MCF 10A (cell line): Measurements from ENCODE around the gene GPR89A. TPM values are rescaled to one million over a fixed set of nuclear protein-coding genes. Genes with fewer than 3 reads are reported as not detected.
A peak's percentile ranks its signal among the peaks of the same experiment; 100 is the strongest.
"Not testable (repeated sequence)": the region's sequence is repeated elsewhere in the genome, so short reads cannot be mapped to it uniquely, and the experiment has no call there.

Experiments
- BruUV-seq: library from RNA; stranded (reverse); fragments of 400-500 nt; replicated peaks from 2 replicates; lab custom pipeline; 2021; lab: Mats Ljungman, UMichigan
- CTCF ChIA-PET: fragments of 300-600 bp; sonication (Branson Sonifier 250); formaldehyde crosslinking; extraction: SDS; loops from one replicate; lab custom pipeline; 2021; ENCODE audit warnings: antibody characterized with exemption, inconsistent platforms; lab: Yijun Ruan, JAX
- POLR2A ChIA-PET: fragments of 300-600, 350-650 bp; sonication (Branson Sonifier 250); formaldehyde crosslinking; extraction: SDS; loops from one replicate; lab custom pipeline; 2020; ENCODE audit warnings: antibody characterized with exemption, inconsistent platforms; lab: Yijun Ruan, JAX
- DNase-seq: peaks from one replicate; pipeline ENCODE4 v3.0.0-alpha.2; 2018; ENCODE audit not compliant: unreplicated experiment
- H3K27ac Mint-ChIP-seq: one replicate; pipeline ENCODE4 v1.8.0; 2022; ENCODE audit warnings: mild to moderate bottlenecking, low read depth, mixed read lengths; ENCODE audit not compliant: unreplicated experiment
- H3K27me3 Mint-ChIP-seq: one replicate; pipeline ENCODE4 v1.8.0; 2022; ENCODE audit warnings: mixed read lengths; ENCODE audit not compliant: insufficient read depth, unreplicated experiment
- H3K36me3 Mint-ChIP-seq: one replicate; pipeline ENCODE4 v1.8.0; 2022; ENCODE audit warnings: mild to moderate bottlenecking, moderate library complexity, mixed read lengths; ENCODE audit not compliant: insufficient read depth, unreplicated experiment
- H3K4me1 Mint-ChIP-seq: one replicate; pipeline ENCODE4 v1.8.0; 2022; ENCODE audit warnings: mixed read lengths; ENCODE audit not compliant: insufficient read depth, unreplicated experiment
- H3K4me3 Mint-ChIP-seq: one replicate; pipeline ENCODE4 v1.8.0; 2022; ENCODE audit warnings: mild to moderate bottlenecking, moderate library complexity, mixed read lengths; ENCODE audit not compliant: unreplicated experiment
- H3K9me3 Mint-ChIP-seq: one replicate; pipeline ENCODE4 v1.8.0; 2022; ENCODE audit warnings: mixed read lengths; ENCODE audit not compliant: unreplicated experiment
- intact Hi-C: fragments of 100-400 bp; cut with micrococcal nuclease; formaldehyde crosslinking; loops from 2 replicates; pipeline ENCODE4 v1.14.1; 2022
- total RNA-seq: library from RNA; stranded (reverse); gene quantifications from 2 replicates; pipeline ENCODE4 v1.2.3, GENCODE V29; 2022
- TF ChIP-seq, protein P1 (sequence below): fragments of 200-600 bp; IDR thresholded peaks from one replicate; pipeline ENCODE4 v1.8.0; 2022; ENCODE audit warnings: antibody characterized with exemption, mild to moderate bottlenecking; ENCODE audit not compliant: unreplicated experiment

Gene GPR89A
- total RNA-seq, 1 experiment from 2014 or later = 45.2 TPM

DNA sequence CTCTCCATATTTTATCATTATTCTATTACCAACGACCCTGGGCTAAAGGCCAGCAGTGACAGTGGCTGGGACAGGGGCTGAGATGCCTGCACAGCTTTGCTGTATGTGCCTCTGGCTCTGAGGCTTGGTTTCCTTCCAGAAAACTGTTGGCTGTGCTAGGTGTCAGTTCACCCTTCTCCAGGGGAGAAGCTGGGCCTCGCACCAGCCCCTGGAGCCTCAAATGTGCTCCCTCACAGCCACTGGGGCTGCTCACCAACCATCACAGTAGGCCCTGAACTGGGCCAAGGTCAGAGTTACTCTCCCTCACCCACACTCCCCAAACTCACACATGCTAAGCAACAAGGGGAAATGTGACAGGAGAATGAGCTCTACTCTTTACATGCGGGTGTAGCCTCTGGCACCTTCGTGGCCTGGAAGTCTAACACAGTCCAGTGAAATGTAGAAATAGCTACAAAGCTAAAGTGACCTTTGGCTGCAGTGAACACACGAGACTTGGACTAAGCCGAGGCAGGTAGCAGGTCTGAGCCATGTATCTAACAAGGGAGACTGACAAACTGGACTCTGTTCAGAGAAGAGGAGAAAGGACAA is 106.8 kb downstream of the GPR89A start:
- H3K27ac Mint-ChIP-seq = no peak overlapping the region
- no TSS peak for BruUV-seq
- H3K4me3 Mint-ChIP-seq = no peak overlapping the region
- H3K4me1 Mint-ChIP-seq = peaks cover 9% of the 10 kb centered on the region
- POLR2A ChIA-PET = no interaction called here
- no peak for DNase-seq
- peaks cover 7% of the 10 kb centered on the region for H3K9me3 Mint-ChIP-seq
- no peaks in the 10 kb centered on the region for H3K27me3 Mint-ChIP-seq
- TF ChIP-seq, protein P1, sequence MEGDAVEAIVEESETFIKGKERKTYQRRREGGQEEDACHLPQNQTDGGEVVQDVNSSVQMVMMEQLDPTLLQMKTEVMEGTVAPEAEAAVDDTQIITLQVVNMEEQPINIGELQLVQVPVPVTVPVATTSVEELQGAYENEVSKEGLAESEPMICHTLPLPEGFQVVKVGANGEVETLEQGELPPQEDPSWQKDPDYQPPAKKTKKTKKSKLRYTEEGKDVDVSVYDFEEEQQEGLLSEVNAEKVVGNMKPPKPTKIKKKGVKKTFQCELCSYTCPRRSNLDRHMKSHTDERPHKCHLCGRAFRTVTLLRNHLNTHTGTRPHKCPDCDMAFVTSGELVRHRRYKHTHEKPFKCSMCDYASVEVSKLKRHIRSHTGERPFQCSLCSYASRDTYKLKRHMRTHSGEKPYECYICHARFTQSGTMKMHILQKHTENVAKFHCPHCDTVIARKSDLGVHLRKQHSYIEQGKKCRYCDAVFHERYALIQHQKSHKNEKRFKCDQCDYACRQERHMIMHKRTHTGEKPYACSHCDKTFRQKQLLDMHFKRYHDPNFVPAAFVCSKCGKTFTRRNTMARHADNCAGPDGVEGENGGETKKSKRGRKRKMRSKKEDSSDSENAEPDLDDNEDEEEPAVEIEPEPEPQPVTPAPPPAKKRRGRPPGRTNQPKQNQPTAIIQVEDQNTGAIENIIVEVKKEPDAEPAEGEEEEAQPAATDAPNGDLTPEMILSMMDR = no peak
- intact Hi-C loops = no loop called here
- CTCF ChIA-PET = interaction anchor here (0.9 to 1.1 kb wide), 2 partner anchors 10 to 23 kb away, joined by 3 read pairs; no protein-coding TSS in a partner anchor
- no peaks in the 10 kb centered on the region for H3K36me3 Mint-ChIP-seq

DNA sequence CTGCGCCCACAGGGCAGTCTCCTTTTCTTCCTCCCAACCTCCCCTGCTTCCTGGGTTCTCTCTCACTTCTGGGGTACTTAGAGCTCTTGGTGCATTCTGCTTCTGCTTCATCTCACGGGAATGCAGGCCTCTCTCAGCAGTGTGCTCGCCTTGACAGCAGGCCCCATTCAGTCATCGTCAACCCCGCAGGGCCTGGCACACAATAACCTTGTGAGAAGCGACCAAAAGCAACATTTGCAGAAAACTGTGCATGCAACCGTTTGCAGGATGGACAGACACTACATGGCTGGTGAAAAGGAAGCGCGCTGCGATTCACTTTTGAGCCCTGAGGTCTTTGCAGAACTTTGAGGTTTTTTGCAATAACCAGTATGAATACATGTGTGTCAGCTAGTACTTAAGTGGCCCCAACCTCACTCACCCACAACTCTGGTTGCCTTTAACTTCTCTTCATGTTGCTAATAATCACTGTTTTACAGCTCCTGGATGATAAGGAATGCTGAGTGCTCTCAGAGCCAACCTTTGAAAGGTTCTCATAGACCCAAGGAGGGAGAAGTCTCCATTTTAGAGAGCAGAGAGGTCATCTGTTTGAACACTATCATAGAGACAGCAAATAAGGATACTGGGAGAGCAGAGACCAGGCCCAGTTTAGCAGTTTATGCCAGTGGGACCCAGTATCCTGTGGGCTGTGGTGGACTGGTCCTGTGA is 109.0 kb downstream of the GPR89A start:
- TF ChIP-seq, protein P1 = no peak
- H3K4me1 Mint-ChIP-seq = peaks cover 10% of the 10 kb centered on the region
- ChIA-PET POLR2A (no interaction called here), CTCF (interaction anchor here (0.6 to 0.7 kb wide), 3 partner anchors 21 to 74 kb away, joined by 3 to 4 read pairs (median 4); no protein-coding TSS in a partner anchor)
- no TSS peak for BruUV-seq
- intact Hi-C loops = no loop called here
- no peak overlapping the region for H3K4me3 Mint-ChIP-seq
- peak overlapping the region; percentile 4 for H3K27ac Mint-ChIP-seq
- H3K27me3 Mint-ChIP-seq = no peaks in the 10 kb centered on the region
- no peak for DNase-seq
- no peaks in the 10 kb centered on the region for H3K9me3 Mint-ChIP-seq
- no peaks in the 10 kb centered on the region for H3K36me3 Mint-ChIP-seq

DNA sequence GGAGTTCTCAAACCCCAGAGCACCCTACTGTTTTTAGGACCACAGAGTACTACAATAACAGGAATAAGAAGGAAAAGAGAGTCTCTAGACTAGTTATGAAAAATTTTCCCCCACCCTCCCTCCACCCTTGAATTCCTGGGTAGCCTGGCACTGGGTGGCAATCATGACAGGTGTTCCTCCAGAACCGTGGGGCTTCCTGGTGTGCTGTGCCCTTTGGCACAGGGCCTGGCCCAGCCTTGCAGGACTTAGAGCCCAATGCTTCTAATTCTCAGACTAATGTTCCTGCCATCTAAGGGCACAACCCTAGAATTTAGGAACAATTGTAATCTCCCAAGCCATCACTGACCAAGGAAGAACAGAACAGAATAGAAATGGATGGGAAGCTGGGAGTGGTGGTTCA is 110.0 kb downstream of the GPR89A start:
- Mint-ChIP-seq H3K27me3 (no peaks in the 10 kb centered on the region), H3K27ac (no peak overlapping the region), H3K36me3 (no peaks in the 10 kb centered on the region), H3K4me1 (peaks cover 11% of the 10 kb centered on the region), H3K9me3 (no peaks in the 10 kb centered on the region), H3K4me3 (no peak overlapping the region)
- intact Hi-C loops = no loop called here
- TF ChIP-seq, protein P1 = no peak
- no TSS peak for BruUV-seq
- ChIA-PET CTCF (interaction anchor here (1.3 kb wide), 1 partner anchor 11 kb away, joined by 4 read pairs; no protein-coding TSS in a partner anchor), POLR2A (no interaction called here)
- DNase-seq = no peak

- H3K9me3 Mint-ChIP-seq, H3K36me3 Mint-ChIP-seq, intact Hi-C loops, DNase-seq, POLR2A ChIA-PET, H3K4me3 Mint-ChIP-seq, H3K27ac Mint-ChIP-seq, BruUV-seq, H3K27me3 Mint-ChIP-seq: not testable (repeated sequence)
- H3K4me1 Mint-ChIP-seq = peaks cover 11% of the 10 kb centered on the region
- CTCF ChIA-PET = interaction anchor here (0.6 to 1.3 kb wide), 2 partner anchors 12 to 15 kb away, joined by 3 to 4 read pairs; no protein-coding TSS in a partner anchor
Measured at GRCh38 chr1:145718465-145718864, 110.7 kb downstream of the GPR89A start.
